ENCODE measurements around the gene ARHGAP26. TPM values are rescaled to one million over a fixed set of nuclear protein-coding genes. Genes with fewer than 3 reads are reported as not detected.

The ARHGAP26 gene
- total and polyA plus RNA-seq, 2 of the 4 experiments (the other 2 are of a cell fraction): 0.54 to 0.56 TPM

DNA sequence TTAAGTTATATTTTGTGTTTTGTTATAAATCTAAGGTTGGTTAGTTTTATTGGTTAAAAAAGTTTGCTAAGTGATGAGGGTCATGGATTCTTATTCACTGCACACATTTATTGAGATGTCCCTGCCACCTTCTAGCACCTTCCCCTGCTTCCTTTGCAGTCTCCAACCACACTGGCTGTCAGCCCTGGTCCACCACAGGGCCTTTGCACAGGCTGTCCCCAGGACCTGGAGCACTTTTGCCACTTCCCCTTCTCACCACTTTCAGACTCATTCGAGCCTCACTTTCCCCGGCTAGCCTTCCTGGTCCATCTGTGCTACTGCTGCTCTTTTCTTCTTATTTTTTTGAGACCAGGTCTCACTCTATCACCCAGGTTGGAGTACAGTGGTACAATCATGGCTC, 45.3 kb downstream of the ARHGAP26 start:
- dilution Hi-C loops (cut with HindIII; ENCODE audit: low sequenced_read_pairs, unreplicated experiment): no loop called here

More for the DNA sequence above, 45.3 kb downstream of the ARHGAP26 start:
- Histone ChIP-seq H3K4me2 (ENCODE audit: low read depth, low read length) (no peak overlapping the region), H4K20me1 (ENCODE audit: insufficient read depth, low read length) (no peaks in the 10 kb centered on the region), H4K91ac (ENCODE audit: insufficient read depth, low read depth, low read length) (no peak overlapping the region), H2AFZ (replicated peaks; ENCODE audit: low read length, poor library complexity) (no peak overlapping the region), H2AK9ac (replicated peaks; ENCODE audit: low read depth, low read length, poor library complexity) (no peak overlapping the region), H2BK120ac (ENCODE audit: low read depth, low read length) (no peak overlapping the region), H3K18ac (ENCODE audit: low read depth, low read length) (no peak overlapping the region), H3K9ac (ENCODE audit: low read depth, low read length) (no peak overlapping the region), H3K27me3 (ENCODE audit: control insufficient read depth, insufficient read depth, low read length) (peaks cover 3% of the 10 kb centered on the region; the same call in 1 of the 2 replicates), H3K4me1 (ENCODE audit: control insufficient read depth, insufficient read depth, low read length) (peaks cover 16% of the 10 kb centered on the region), H2BK15ac (ENCODE audit: low read depth, low read length) (no peak overlapping the region), H2BK5ac (ENCODE audit: low read depth, low read length, poor library complexity, severe bottlenecking) (no peak overlapping the region), H3K14ac (replicated peaks; ENCODE audit: low read depth, low read length) (no peak overlapping the region), H3K4ac (ENCODE audit: low read depth, low read length) (no peak overlapping the region), H3K27ac (ENCODE audit: insufficient read depth, low read length) (no peak overlapping the region), H3K56ac (ENCODE audit: extremely low read depth, insufficient read depth, low read length) (no peak overlapping the region), H4K8ac (ENCODE audit: low read depth in 2 of 2, low read length in 2 of 2) (no peak overlapping the region), H3K9me1 (ENCODE audit: insufficient read depth, low read length) (peaks cover 15% of the 10 kb centered on the region), H3K36me3 (ENCODE audit: control insufficient read depth, insufficient read depth, low read length) (no peaks in the 10 kb centered on the region), H4K5ac (ENCODE audit: low read depth, low read length) (no peak overlapping the region), H3K79me1 (ENCODE audit: low read depth in 1 of 2, low read length in 2 of 2) (no peaks in the 10 kb centered on the region), H2AK5ac (ENCODE audit: low read depth, low read length) (no peak overlapping the region), H3K4me3 (ENCODE audit: insufficient read depth, low read depth, low read length) (no peak overlapping the region), H3K9me3 (ENCODE audit: control insufficient read depth, insufficient read depth, low read length) (no peaks in the 10 kb centered on the region), H3K23ac (ENCODE audit: low read depth, low read length) (no peak overlapping the region), H2BK20ac (ENCODE audit: low read depth, low read length) (no peak overlapping the region)
- no TSS peak for BruUV-seq (replicated peaks)
- WGBS, 2 experiments (ENCODE audit: extremely low coverage in 2 of 2, insufficient read length in 1 of 2): no CpG with 5 or more reads among the region's 2 CpGs
- no peak for TF ChIP-seq MAFK (IDR thresholded peaks at IDR 0.05; ENCODE audit: low read depth, low read length)
- TF ChIP-seq RFX5 (IDR thresholded peaks at IDR 0.05; ENCODE audit: low read depth, low read length): no peak
- no peak for TF ChIP-seq CHD1 (IDR thresholded peaks at IDR 0.05; ENCODE audit: low read depth, low read length)
- TF ChIP-seq SMC3 (IDR thresholded peaks at IDR 0.05; ENCODE audit: low read depth, low read length): no peak
- no peak for TF ChIP-seq NFE2L2 (IDR thresholded peaks at IDR 0.05; ENCODE audit: low read depth, low read length)
- TF ChIP-seq BHLHE40 (IDR thresholded peaks at IDR 0.05; ENCODE audit: low read depth, low read length): no peak
- TF ChIP-seq, protein P1, sequence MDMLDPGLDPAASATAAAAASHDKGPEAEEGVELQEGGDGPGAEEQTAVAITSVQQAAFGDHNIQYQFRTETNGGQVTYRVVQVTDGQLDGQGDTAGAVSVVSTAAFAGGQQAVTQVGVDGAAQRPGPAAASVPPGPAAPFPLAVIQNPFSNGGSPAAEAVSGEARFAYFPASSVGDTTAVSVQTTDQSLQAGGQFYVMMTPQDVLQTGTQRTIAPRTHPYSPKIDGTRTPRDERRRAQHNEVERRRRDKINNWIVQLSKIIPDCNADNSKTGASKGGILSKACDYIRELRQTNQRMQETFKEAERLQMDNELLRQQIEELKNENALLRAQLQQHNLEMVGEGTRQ (IDR thresholded peaks at IDR 0.05; ENCODE audit: low read depth, low read length): no peak
- TF ChIP-seq FOS (IDR thresholded peaks at IDR 0.05; ENCODE audit: low read depth, low read length): no peak
- TF ChIP-seq POLR2A (IDR thresholded peaks at IDR 0.05; ENCODE audit: low read depth, low read length): no peak
- TF ChIP-seq RCOR1 (IDR thresholded peaks at IDR 0.05; ENCODE audit: insufficient replicate concordance, low read length): no peak
- TF ChIP-seq, protein P2, sequence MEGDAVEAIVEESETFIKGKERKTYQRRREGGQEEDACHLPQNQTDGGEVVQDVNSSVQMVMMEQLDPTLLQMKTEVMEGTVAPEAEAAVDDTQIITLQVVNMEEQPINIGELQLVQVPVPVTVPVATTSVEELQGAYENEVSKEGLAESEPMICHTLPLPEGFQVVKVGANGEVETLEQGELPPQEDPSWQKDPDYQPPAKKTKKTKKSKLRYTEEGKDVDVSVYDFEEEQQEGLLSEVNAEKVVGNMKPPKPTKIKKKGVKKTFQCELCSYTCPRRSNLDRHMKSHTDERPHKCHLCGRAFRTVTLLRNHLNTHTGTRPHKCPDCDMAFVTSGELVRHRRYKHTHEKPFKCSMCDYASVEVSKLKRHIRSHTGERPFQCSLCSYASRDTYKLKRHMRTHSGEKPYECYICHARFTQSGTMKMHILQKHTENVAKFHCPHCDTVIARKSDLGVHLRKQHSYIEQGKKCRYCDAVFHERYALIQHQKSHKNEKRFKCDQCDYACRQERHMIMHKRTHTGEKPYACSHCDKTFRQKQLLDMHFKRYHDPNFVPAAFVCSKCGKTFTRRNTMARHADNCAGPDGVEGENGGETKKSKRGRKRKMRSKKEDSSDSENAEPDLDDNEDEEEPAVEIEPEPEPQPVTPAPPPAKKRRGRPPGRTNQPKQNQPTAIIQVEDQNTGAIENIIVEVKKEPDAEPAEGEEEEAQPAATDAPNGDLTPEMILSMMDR (conservative IDR thresholded peaks at IDR 0.05; ENCODE audit: low read depth, low read length): no peak
- TF ChIP-seq MXI1 (IDR thresholded peaks at IDR 0.05; ENCODE audit: borderline replicate concordance, low read depth, low read length): no peak
- no peak for TF ChIP-seq MAZ (IDR thresholded peaks at IDR 0.05; ENCODE audit: borderline replicate concordance, low read depth, low read length)
- TF ChIP-seq, protein P3, sequence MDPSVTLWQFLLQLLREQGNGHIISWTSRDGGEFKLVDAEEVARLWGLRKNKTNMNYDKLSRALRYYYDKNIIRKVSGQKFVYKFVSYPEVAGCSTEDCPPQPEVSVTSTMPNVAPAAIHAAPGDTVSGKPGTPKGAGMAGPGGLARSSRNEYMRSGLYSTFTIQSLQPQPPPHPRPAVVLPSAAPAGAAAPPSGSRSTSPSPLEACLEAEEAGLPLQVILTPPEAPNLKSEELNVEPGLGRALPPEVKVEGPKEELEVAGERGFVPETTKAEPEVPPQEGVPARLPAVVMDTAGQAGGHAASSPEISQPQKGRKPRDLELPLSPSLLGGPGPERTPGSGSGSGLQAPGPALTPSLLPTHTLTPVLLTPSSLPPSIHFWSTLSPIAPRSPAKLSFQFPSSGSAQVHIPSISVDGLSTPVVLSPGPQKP (IDR thresholded peaks at IDR 0.05; ENCODE audit: borderline replicate concordance, low read depth, low read length): no peak
- TF ChIP-seq CEBPB (IDR thresholded peaks at IDR 0.05; ENCODE audit: low read depth, low read length): no peak
- TF ChIP-seq RAD21 (IDR thresholded peaks at IDR 0.05; ENCODE audit: low read length): no peak
- DNase-seq (no peak), ATAC-seq (ENCODE audit: low read depth) (no peak)
- intact Hi-C loops (cut with micrococcal nuclease) (no loop called here), in situ Hi-C loops (cut with MboI; ENCODE audit: low sequenced_read_pairs) (no loop called here)
- ChIA-PET CTCF (no interaction called here), POLR2A (ENCODE audit: unreplicated experiment) (no interaction called here)
